HG03342 (cell line): Measurements from ENCODE around the gene HOXB1.
"Not testable (repeated sequence)": the region's sequence is repeated elsewhere in the genome, so short reads cannot be mapped to it uniquely, and the experiment has no call there.

ENCODE experiments used
- ATAC-seq: cut with Tn5 transposase; IDR thresholded peaks from one replicate; pipeline ENCODE4 v1.9.1; 2021; ENCODE audit warnings: mild to moderate bottlenecking, moderate library complexity; ENCODE audit not compliant: unreplicated experiment

HOXB1 gene

DNA sequence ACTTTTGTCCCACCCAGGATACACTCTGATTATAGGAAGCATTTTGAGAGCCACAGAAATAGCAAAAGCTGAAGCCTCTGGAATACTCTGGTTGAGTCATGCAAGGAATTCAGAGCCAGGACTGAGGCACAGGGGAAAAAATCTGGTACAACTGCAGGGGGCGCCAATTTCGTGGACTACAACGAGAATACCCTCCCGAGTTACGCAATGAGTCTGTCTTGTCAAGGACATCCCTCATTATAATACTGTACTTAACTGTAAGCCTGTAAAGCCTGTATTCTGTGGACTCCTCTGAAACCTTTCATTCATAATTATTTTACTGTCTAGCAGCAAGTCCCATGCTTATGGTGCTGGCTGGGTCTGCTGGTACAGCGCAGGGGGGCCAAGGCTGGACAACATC, 7.8 kb downstream of the HOXB1 start:
- no peak for ATAC-seq

DNA sequence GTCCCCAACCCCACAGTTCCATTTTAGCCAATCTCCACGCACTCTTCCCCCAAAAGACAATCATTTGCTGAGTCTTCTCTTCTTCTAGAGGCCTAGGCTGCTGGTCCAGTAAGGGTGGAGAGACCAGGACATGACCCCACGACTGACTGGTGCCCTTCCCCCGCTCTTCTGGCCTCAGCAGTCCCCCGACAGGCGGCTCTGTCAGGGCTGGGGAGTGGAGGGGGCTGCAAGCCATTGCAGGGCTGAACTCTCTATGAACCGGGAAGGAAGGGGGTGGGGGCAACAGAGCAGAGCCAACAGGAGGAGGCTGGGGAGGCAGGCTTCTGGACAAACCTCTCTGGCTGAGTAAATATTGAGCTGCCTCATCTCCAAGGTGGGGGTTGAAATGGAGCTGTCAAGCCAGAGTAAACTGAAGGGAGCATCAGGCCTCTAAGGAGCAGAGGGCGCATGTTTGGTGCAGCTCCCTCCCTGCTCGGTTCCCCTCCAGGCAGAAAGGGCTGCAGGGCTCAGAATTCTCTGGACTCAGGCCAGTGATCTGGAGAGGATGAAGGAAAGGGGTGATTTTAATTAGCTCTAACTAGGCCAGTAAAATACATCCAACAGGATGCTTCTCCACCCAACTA, 8.7 kb downstream of the HOXB1 start:
- ATAC-seq = no peak

GRCh38 chr17:48520631-48521079, 10.2 kb downstream of the HOXB1 start:
- ATAC-seq = no peak

DNA sequence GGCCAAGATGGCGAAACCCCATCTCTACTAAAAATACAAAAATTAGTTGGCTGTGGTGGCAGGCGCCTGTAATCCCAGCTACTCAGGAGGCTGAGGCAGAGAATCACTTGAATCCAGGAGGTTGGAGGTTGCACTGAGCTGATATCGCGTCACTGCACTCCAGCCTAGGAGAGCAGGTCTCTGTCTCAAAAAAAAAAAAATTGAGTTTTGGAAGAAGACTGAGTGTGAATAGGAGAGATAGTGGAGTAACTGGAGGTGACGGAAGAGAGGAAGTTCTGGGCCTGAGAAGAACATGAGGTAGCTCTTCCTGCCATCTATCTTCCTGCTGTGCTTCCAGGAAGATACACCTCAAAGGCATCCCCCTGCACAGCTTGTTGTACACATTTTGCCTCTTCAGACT, 11.4 kb downstream of the HOXB1 start:
- ATAC-seq = no peak

DNA sequence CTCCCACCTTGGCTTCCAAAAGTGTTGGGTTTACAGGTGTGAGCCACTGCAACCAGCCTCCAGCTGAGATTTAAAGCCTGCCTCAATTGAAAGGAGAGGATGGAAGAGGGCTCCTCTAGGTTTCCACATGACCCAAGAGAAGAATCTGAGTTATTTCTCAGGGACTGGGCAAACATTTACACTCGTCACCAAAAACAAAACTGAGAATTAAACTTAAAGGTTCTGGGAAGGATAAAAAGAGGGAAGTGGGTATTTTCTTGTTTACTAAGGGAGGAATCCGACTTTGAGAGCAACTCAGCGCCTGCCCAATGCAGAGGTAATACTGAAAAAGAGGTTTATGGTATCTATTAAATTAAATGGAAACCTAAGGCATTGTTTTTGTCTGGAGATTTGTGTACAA, 13.3 kb downstream of the HOXB1 start:
- ATAC-seq = no peak

DNA sequence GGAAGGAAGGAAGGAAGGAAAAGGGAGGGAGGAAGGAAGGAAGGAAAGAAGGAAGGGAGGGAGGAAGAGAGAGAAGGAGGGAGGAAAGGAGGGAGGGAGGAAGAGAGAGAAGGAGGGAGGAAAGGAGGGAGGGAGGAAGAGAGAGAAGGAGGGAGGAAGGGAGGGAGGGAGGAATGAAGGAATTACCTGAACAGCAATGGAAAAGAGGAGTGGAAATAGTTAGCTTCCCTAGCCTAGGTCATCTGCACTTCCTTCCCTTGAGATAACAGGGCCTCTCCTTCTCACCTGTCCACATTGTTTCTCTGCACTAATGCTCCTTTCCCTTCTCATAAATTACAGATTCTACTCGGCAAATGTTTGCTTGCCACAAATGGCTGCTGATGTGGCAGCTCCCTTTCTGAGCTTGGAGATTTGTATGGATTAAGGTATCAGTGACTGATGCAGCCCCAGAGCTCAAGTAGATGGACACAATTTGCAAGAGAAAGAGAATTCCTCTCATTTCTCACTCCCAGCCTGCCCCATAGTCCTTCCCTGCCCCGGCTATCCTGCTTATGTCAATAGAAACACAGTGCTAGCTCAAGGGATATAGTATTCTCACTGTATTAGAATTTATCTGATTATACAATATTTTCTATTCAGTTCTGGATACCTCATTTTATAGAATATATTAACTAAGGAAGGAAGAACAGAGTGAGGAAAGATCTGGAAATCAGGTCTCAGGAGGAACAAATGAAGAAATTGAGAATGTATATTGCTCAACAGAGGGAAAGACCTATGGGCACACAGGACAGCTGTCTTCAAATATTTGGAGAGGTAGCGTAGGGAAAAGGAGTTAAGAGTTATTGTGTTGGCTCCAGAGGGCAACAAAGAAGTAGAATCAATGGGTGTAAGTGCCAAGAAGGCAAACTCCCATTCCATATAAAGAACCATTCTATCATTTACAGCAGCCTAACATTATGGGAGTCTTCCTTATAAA, 14.6 kb downstream of the HOXB1 start:
- ATAC-seq = no peak

GRCh38 chr17:48514477-48514876, 16.3 kb downstream of the HOXB1 start:
- ATAC-seq = no peak

DNA sequence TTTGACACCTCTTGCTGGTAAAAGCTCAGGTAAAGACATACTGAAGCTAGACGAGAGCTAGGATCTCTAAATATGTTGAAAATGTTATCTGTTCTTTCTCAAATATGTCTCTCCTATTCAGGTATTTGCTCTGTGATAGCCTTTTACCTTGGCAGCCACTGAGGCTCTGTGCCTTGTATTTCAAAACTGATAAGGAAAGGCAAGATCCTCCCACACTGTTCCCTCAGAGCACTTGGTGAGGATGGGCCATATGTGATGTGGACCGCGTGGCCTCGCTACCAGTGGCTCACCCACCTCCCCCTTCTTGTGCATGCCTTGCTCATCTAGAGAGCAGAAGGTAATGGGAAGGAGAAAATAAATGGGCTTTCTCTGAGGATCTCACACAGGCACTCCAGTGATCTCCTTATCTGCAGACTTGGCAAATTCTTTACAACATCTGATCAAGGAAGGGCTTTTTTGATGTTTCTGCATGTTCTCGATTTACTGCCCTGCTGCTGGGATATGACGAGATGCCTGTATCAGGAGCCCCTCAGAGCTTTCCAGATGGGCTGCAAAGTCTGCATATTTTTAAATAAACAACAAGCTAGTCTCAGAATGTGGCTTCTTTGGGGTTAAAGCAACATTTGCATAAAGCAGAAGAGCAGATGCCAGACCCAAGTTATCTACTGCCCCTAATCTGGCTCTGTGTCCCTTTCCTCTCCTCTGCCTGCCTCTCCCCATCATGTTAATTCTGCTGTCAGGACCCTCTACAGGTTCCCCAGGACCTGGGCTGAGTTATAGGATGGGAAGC, 16.9 kb downstream of the HOXB1 start:
- ATAC-seq = no peak

DNA sequence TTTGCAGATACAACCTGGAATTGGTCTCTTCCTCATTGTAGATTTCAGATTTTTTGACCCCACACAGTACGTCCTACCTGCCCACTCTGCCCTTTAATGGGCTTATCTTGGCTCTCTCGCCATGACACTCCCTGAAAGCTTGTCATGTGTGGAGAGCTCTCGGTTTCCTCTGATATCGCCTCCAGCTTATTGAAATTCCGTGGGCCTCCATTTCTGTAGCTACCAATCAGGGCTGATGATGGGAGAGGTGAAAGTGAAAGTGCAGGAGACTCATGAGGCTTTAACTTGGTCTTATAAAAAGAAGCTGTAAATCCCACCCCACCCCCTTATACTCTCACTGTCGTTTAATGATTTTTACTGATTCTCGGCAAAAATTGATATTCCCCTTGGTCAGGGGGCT, 17.7 kb downstream of the HOXB1 start:
- ATAC-seq = no peak

DNA sequence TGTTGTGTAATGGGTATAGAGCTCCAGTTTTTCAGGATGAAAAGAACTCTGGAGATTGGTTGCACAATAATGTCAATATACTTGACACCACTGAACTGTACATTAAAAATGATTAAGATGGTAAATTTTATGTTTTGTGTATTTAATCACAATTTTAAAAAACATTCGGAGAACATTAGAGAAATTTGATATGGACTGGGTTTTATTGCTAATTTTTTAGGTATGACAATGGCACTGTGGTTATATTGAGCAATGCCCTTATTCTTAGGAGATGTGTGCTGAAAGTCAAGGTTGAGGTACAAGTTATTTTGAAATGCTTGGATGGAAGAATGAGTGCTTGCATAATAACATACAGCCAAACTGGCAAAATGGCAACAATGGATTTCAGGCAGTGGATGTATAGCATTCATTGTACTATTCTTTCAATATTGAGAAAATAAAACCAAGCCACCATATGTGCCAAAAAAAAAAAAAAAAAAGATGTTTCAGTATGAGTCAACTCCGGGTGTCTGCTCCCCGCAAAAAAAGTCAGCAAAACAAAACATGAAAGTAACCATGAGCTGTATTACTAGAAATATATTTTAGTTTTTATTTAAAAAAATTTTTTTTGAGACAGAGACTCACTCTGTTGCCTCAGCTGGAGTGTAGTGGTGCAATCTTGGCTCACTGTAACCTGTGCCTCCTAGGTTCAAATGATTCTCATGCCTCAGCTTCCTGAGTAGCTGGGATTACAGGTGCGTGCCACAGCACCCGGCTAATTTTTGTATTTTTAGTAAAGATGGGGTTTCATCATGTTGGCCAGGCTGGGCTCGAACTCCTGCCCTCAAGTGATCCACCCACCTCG, 19.8 kb downstream of the HOXB1 start:
- peak; percentile 41 for ATAC-seq

GRCh38 chr17:48510381-48510760, 20.4 kb downstream of the HOXB1 start:
- ATAC-seq = no peak

DNA sequence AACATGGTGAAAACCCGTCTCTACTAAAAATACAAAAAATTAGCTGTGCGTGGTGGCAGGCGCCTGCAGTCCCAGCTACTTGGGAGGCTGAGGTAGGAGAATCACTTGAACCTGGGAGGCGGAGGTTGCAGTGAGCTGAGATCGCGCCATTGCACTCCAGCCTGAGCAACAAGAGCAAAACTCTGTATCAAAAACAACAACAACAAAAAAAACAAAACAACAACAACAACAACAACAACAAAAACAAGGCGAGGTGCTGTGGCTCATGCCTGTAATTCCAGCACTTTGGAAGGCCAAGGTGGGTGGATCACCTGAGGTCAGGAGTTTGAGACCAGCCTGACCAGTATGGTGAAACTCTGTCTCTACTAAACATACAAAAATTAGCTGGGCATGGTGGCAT, 21.1 kb downstream of the HOXB1 start:
- not testable (repeated sequence) for ATAC-seq

GRCh38 chr17:48506246-48506645, 24.6 kb downstream of the HOXB1 start:
- ATAC-seq = no peak

DNA sequence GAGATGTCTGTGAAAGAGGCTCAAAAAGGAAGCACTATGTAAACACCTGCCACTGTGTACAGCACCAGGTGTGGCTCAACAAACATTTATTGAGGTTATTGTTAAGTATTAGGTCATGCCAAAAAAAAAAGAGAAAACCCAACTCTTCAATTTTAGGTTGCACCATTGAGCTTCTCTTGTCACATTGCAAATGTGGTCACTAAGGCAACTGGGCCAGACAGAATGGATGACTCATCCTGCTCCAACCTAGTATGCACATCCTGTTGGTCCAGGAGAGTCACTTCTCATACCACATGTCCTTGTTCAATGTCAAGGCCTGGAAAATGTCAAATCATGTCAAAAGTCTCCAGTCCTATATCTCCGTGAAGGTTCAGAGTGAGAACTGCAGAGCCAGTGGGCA, 25.0 kb downstream of the HOXB1 start:
- ATAC-seq = peak; percentile 86

DNA sequence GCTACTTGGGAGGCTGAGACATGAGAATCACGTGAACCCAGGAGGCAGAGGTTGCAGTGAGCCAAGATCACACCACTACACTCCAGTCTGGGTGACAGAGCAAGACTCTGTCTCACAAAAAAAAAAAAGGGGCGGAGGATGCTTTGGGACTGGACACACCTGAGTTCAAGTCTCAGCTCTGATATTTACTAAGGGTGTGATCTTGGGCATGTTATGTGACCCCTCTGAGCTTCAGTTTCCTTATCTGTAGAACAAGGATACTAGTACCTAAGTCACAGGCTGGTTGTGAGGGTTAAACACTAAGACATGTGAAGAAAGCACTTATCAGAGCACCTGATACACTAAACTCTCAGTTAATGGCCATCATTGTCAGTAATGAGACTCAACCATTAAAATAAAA, 25.9 kb downstream of the HOXB1 start:
- no peak for ATAC-seq

DNA sequence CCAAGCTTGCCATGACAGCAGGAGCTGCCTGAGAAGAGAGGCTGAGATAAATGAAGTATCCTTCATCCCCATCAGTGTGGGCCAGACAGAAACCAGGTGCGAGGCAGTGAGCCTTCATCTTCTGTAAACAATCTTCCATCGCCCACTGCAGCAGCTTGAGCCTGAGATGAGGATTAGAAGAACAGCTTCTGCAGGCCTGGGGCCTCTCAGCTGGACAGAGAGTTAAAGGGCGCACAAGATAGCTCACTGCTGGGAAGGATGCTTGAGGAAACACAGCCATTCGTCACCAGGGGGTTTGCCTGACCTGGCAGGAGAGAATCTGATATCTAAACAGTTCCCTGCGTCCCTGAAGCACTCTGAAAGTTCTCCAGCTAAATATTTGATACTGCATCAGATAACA, 27.1 kb downstream of the HOXB1 start:
- no peak for ATAC-seq

DNA sequence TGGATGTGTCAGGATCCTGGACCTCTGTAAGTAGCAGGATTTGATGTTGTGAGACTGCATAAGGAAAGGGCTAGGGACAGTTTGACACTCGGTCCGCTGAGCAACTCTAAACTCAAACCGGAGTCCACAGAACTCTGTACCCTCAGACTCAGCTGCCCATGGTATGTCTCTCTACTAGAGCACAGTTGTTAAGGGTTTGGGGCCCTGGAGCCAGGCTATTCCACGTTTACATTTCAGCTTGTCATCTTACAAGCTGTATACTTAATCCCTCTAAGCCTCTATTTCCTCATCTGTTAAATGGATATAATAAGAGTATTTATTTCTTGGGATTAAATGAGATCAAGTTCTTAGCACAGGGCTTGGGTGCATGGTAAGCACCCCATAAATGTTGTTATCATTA, 27.9 kb downstream of the HOXB1 start:
- ATAC-seq = no peak

GRCh38 chr17:48502312-48502711, 28.5 kb downstream of the HOXB1 start:
- ATAC-seq = no peak

DNA sequence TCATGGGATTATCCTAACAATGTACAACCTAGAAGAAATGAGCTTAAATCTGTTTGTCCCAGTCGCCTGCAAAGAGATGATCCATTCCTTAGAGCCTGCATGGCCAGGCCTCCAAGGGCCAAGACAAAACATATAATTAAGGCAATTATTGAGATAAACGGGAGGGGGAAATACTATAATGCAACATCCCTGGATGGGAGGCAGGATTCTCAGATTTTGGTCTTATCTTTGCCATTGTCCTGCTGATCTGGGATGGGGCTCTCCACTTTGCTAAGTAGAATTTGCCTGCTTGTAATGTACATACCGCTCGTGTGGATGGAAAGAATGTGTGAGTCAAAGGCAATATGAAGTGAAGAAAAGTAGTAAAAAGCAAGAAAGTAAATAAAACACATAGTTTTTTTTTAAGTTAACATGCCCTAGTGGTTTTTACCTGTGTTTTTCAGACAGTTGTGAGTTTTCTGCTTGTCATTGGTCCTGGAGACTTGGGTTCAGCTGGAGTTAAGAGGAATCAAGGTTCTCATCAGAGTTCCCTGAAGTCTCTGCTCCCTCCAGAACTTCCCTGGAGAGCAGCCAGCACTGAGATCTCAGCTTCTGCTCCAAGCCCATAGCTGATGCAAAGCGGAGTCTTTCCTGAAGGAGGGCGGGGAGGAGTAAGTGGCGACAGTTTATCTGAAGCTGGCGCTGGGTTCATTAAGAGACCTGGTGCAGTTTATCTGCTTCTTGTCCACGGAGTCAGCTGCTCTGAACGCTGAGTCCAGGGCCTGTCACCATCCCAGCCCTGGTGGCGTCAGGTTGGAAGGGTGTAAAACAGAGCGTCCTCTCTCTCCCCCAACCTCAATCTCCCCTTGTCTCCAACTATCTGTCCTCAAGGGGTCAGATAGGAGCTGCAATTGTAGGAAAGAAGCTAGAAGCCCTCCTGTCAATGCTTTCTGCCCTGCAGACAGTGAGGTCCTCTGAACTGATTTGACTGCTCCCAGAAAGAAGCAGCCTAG, 30.1 kb downstream of the HOXB1 start:
- ATAC-seq = no peak
